Neural cell (in vitro differentiated cells): ENCODE results near the gene MAPK8. TPM values are rescaled to one million over a fixed set of nuclear protein-coding genes. Genes with fewer than 3 reads are reported as not detected.

Experiments used
- H2AFZ ChIP-seq: fragments of 200-600, 300-800 bp; sonication (generic), shearing (Covaris generic); 2 replicates; pipeline ENCODE4 v1.6.0; 2014; ENCODE audit warnings: low read depth, mild to moderate bottlenecking, antibody characterized with exemption, low read length, moderate library complexity
- H3F3A ChIP-seq: fragments of 200-600 bp; shearing (Covaris generic); 2 replicates; pipeline ENCODE4 v1.6.1; 2016; ENCODE audit warnings: mild to moderate bottlenecking, moderate library complexity, mixed read lengths, antibody characterized with exemption, low read length; ENCODE audit not compliant: insufficient read depth, poor library complexity, severe bottlenecking
- H3K27ac ChIP-seq: fragments of 200-600, 300-800 bp; sonication (generic), shearing (Covaris generic); 2 replicates; pipeline ENCODE4 v1.5.1; 2014; ENCODE audit warnings: mild to moderate bottlenecking, low read length, moderate library complexity
- H3K27me3 ChIP-seq: fragments of 300-800, 200-600 bp; sonication (generic), shearing (Covaris generic); 2 replicates; pipeline ENCODE4 v1.6.0; 2014; ENCODE audit warnings: mild to moderate bottlenecking, low read depth, low read length, moderate library complexity; ENCODE audit not compliant: insufficient read depth
- H3K36me3 ChIP-seq: fragments of 300-800, 200-600 bp; sonication (generic), shearing (Covaris generic); 2 replicates; pipeline ENCODE4 v1.5.1; 2014; ENCODE audit warnings: mild to moderate bottlenecking, antibody characterized with exemption, low read length, moderate library complexity; ENCODE audit not compliant: insufficient read depth
- H3K4me2 ChIP-seq: fragments of 300-800, 200-600 bp; sonication (generic), shearing (Covaris generic); 2 replicates; pipeline ENCODE4 v1.6.0; 2014; ENCODE audit warnings: mild to moderate bottlenecking, low read length
- H3K4me3 ChIP-seq: fragments of 300-800, 200-600 bp; sonication (generic), shearing (Covaris generic); 2 replicates; pipeline ENCODE4 v1.5.1; 2014; ENCODE audit warnings: mild to moderate bottlenecking, low read length, moderate library complexity
- H3K79me2 ChIP-seq: fragments of 200-600 bp; shearing (Covaris generic); replicated peaks from 2 replicates; pipeline ENCODE4 v1.6.0; 2014; ENCODE audit warnings: mild to moderate bottlenecking, low read length, moderate library complexity; ENCODE audit not compliant: insufficient read depth
- H3K9ac ChIP-seq: fragments of 300-800, 200-600 bp; sonication (generic), shearing (Covaris generic); 2 replicates; pipeline ENCODE4 v1.6.1; 2016; ENCODE audit warnings: mild to moderate bottlenecking, low read length, mixed read lengths
- H3K9me2 ChIP-seq: fragments of 200-600 bp; shearing (Covaris generic); 2 replicates; pipeline ENCODE4 v1.6.1; 2016; ENCODE audit warnings: mild to moderate bottlenecking, low read length, mixed read lengths; ENCODE audit not compliant: insufficient read depth
- H3K9me3 ChIP-seq: fragments of 200-600, 300-800 bp; sonication (generic), shearing (Covaris generic); 2 replicates; pipeline ENCODE4 v1.6.1; 2016; ENCODE audit warnings: mild to moderate bottlenecking, mixed run types, low read length, moderate library complexity, mixed read lengths
- H4K20me1 ChIP-seq: fragments of 200-600 bp; shearing (Covaris generic); 2 replicates; pipeline ENCODE4 v1.6.1; 2016; ENCODE audit warnings: mild to moderate bottlenecking, mixed run types; ENCODE audit not compliant: insufficient read depth
- EP300 ChIP-seq: fragments of 450-650 bp; conservative IDR thresholded peaks from 2 replicates; pipeline ENCODE4 v1.6.1; 2014; ENCODE audit warnings: antibody characterized with exemption, mild to moderate bottlenecking, moderate library complexity; ENCODE audit not compliant: poor library complexity, severe bottlenecking
- EZH2 ChIP-seq: fragments of 200-600, 300-800 bp; shearing (Covaris generic), sonication (generic); IDR thresholded peaks from 2 replicates; pipeline ENCODE4 v1.6.1; 2014; ENCODE audit warnings: antibody characterized with exemption, low read length, borderline replicate concordance, mild to moderate bottlenecking; ENCODE audit not compliant: insufficient read depth, poor library complexity, severe bottlenecking
- MXI1 ChIP-seq: fragments of 450-650 bp; conservative IDR thresholded peaks from 2 replicates; pipeline ENCODE4 v1.6.1; 2014; ENCODE audit warnings: antibody characterized with exemption, mild to moderate bottlenecking; ENCODE audit not compliant: poor library complexity, severe bottlenecking
- POLR2AphosphoS5 ChIP-seq: IDR thresholded peaks from 2 replicates; pipeline ENCODE4 v1.6.1; 2012
- RAD21 ChIP-seq: fragments of 450-650 bp; conservative IDR thresholded peaks from 2 replicates; pipeline ENCODE4 v1.6.1; 2014; ENCODE audit warnings: antibody characterized with exemption, mild to moderate bottlenecking, moderate library complexity
- SMC3 ChIP-seq: fragments of 450-650 bp; conservative IDR thresholded peaks from 2 replicates; pipeline ENCODE4 v1.6.1; 2014; ENCODE audit warnings: antibody characterized with exemption, mild to moderate bottlenecking, moderate library complexity; ENCODE audit not compliant: poor library complexity
- TAF1 ChIP-seq: IDR thresholded peaks from 2 replicates; pipeline ENCODE4 v1.6.1; 2012; ENCODE audit warnings: low read depth
- polyA plus RNA-seq: library from polyadenylated mRNA; depleted of rRNA; stranded (reverse); fragments of >200 nt; gene quantifications from 2 replicates; pipeline ENCODE4 v1.2.3, GENCODE V29; 2014
- TF ChIP-seq, protein P1 (sequence below): fragments of 450-650 bp; IDR thresholded peaks from 2 replicates; pipeline ENCODE4 v1.5.1; 2014; ENCODE audit warnings: antibody characterized with exemption, mild to moderate bottlenecking, moderate library complexity; ENCODE audit not compliant: poor library complexity, severe bottlenecking
- TF ChIP-seq, protein P2 (sequence below): IDR thresholded peaks from 2 replicates; pipeline ENCODE4 v1.6.1; 2012; ENCODE audit warnings: borderline replicate concordance

Gene MAPK8
- polyA plus RNA-seq, 1 donor from 2014 or later: 187 TPM

DNA sequence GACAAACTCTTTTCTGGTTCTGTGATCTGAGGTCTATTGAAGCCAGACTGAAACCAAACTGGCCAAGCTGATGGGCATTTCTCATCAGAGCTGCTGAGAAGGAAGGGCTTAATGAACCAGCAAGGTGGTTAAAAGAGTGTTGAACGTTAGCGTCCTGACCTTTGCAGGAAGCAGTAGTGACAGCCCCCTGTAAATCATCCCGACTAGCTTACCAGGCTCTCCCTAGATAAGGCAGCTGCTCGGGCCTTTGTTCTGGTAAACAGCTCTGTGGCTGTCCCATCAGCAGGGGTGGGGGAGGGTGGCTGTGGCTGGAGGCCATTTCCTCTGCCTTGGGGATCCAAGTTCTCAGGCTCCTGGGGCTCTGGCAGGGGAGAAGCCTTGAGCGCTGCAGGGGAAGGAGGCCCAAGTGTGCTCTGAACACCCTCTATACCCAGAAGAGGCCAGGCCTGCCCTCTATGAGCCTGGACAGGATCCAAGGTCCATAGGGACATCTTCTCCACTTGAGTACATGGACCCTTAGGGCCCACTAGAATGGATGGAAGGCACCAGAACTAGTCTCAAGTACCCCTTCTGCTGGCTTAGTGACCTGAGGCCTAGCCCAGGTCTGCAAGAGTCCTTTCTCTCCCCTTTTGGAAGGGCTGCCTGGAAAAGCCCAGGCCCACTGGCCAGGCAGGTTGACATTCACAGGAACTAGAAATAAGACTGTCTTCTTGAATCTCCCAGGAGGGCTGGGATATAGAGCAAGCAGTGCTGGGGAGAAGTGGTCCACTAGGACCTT lies 163.8 kb downstream of the MAPK8 start:
- no peak overlapping the region for H3K9ac ChIP-seq

DNA sequence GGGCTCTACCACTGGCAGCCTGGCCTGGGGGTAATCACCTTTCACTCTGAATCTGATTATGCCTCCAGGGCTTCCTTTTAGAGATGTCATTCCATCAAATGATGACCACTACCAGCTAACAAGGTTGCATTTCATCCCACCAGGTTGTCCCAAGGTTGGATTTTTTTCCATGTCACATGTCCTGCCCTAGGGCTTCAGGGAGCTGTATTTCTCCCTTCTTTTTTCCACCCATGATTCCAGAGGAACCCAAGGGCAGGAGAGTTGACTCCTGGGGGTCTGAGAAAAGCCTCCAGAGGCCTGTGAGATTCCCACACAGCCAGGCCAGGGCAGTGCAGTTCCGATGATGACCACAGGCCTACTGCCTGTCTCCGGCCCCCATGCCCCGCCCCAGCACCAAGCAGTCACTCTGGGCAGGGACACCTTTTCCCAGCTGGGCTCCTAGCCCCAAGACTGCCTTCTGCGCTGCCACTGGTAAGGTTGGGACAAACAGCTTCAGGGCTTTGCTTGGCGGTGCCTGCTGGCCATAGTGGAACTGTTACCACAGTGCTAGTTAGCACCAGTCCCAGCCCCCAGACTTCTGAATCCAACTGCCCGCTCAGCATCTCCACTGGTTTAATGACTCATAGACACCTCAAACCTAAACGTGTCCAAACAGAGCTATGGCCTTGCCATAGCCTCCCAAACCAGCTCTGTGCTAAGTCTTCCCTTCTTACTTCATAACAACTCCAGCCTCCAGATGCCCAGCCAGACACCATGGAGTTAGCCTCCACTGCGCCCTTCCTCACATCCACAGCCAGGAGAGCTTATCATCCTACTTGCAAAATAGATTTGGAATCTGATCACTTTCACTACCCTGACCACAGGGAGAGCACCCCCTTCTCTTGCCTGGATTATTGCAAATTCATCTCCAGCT lies 164.7 kb downstream of the MAPK8 start:
- H4K20me1 ChIP-seq: no peaks in the 10 kb centered on the region
- no peaks in the 10 kb centered on the region for H3K79me2 ChIP-seq
- no peak overlapping the region for H3K27ac ChIP-seq
- no peaks in the 10 kb centered on the region for H3K9me3 ChIP-seq
- no peaks in the 10 kb centered on the region for H3K9me2 ChIP-seq
- H3K4me2 ChIP-seq: no peak overlapping the region
- H2AFZ ChIP-seq: no peak overlapping the region
- no peak overlapping the region for H3K4me3 ChIP-seq
- peaks cover 8% of the 10 kb centered on the region for H3K27me3 ChIP-seq
- no peaks in the 10 kb centered on the region for H3K36me3 ChIP-seq
- no peaks in the 10 kb centered on the region for H3F3A ChIP-seq
- no peak overlapping the region for H3K9ac ChIP-seq
- TF ChIP-seq POLR2AphosphoS5: no peak
- TF ChIP-seq, protein P1, sequence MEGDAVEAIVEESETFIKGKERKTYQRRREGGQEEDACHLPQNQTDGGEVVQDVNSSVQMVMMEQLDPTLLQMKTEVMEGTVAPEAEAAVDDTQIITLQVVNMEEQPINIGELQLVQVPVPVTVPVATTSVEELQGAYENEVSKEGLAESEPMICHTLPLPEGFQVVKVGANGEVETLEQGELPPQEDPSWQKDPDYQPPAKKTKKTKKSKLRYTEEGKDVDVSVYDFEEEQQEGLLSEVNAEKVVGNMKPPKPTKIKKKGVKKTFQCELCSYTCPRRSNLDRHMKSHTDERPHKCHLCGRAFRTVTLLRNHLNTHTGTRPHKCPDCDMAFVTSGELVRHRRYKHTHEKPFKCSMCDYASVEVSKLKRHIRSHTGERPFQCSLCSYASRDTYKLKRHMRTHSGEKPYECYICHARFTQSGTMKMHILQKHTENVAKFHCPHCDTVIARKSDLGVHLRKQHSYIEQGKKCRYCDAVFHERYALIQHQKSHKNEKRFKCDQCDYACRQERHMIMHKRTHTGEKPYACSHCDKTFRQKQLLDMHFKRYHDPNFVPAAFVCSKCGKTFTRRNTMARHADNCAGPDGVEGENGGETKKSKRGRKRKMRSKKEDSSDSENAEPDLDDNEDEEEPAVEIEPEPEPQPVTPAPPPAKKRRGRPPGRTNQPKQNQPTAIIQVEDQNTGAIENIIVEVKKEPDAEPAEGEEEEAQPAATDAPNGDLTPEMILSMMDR: no peak
- TF ChIP-seq MXI1: no peak
- no peak for TF ChIP-seq EZH2
- TF ChIP-seq, protein P2, sequence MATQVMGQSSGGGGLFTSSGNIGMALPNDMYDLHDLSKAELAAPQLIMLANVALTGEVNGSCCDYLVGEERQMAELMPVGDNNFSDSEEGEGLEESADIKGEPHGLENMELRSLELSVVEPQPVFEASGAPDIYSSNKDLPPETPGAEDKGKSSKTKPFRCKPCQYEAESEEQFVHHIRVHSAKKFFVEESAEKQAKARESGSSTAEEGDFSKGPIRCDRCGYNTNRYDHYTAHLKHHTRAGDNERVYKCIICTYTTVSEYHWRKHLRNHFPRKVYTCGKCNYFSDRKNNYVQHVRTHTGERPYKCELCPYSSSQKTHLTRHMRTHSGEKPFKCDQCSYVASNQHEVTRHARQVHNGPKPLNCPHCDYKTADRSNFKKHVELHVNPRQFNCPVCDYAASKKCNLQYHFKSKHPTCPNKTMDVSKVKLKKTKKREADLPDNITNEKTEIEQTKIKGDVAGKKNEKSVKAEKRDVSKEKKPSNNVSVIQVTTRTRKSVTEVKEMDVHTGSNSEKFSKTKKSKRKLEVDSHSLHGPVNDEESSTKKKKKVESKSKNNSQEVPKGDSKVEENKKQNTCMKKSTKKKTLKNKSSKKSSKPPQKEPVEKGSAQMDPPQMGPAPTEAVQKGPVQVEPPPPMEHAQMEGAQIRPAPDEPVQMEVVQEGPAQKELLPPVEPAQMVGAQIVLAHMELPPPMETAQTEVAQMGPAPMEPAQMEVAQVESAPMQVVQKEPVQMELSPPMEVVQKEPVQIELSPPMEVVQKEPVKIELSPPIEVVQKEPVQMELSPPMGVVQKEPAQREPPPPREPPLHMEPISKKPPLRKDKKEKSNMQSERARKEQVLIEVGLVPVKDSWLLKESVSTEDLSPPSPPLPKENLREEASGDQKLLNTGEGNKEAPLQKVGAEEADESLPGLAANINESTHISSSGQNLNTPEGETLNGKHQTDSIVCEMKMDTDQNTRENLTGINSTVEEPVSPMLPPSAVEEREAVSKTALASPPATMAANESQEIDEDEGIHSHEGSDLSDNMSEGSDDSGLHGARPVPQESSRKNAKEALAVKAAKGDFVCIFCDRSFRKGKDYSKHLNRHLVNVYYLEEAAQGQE: no peak
- no peak for TF ChIP-seq RAD21
- no peak for TF ChIP-seq SMC3

More for the DNA sequence above, 163.8 kb downstream of the MAPK8 start:
- H3K9me3 ChIP-seq: no peaks in the 10 kb centered on the region
- no peak overlapping the region for H3K27ac ChIP-seq
- TF ChIP-seq TAF1 (no peak), SMC3 (no peak), RAD21 (no peak), POLR2AphosphoS5 (no peak), EP300 (no peak), MXI1 (no peak), EZH2 (no peak)
- TF ChIP-seq, protein P2: no peak
- TF ChIP-seq, protein P1: no peak
- no peaks in the 10 kb centered on the region for H3K9me2 ChIP-seq
- no peak overlapping the region for H2AFZ ChIP-seq
- H3K36me3 ChIP-seq: no peaks in the 10 kb centered on the region
- peaks cover 16% of the 10 kb centered on the region for H3K27me3 ChIP-seq
- H3F3A ChIP-seq: no peaks in the 10 kb centered on the region
- no peak overlapping the region for H3K4me3 ChIP-seq
- no peaks in the 10 kb centered on the region for H3K79me2 ChIP-seq
- no peak overlapping the region for H3K4me2 ChIP-seq
- no peaks in the 10 kb centered on the region for H4K20me1 ChIP-seq
